OCI-LY1 (cell line): ENCODE measurements around the gene MKI67.

Source experiments
- H2AFZ ChIP-seq: fragments of 200-600 bp; sonication (generic), shearing (Covaris generic); 2 replicates; pipeline ENCODE4 v1.6.0; 2014; ENCODE audit warnings: antibody characterized with exemption, mild to moderate bottlenecking, low read length
- H3F3A ChIP-seq: fragments of 200-600 bp; sonication (generic), shearing (Covaris generic); 2 replicates; pipeline ENCODE4 v1.6.0; 2014; ENCODE audit warnings: mild to moderate bottlenecking, antibody characterized with exemption, low read length, moderate library complexity; ENCODE audit not compliant: insufficient read depth
- H3K27ac ChIP-seq: fragments of 200-600 bp; sonication (generic); 2 replicates; pipeline ENCODE4 v1.5.1; 2014; ENCODE audit warnings: low read length, mixed run types, mild to moderate bottlenecking, low read depth; ENCODE audit not compliant: poor library complexity, severe bottlenecking
- H3K27me3 ChIP-seq: fragments of 200-600 bp; sonication (generic); 2 replicates; pipeline ENCODE4 v1.6.0; 2014; ENCODE audit warnings: antibody characterized with exemption, mild to moderate bottlenecking, low read length, moderate library complexity; ENCODE audit not compliant: insufficient read depth
- H3K36me3 ChIP-seq: fragments of 200-600 bp; sonication (generic); 2 replicates; pipeline ENCODE4 v1.6.1; 2014; ENCODE audit warnings: mild to moderate bottlenecking, antibody characterized with exemption, low read length, moderate library complexity, mixed read lengths; ENCODE audit not compliant: insufficient read depth
- H3K4me1 ChIP-seq: fragments of 200-600 bp; sonication (generic); 2 replicates; pipeline ENCODE4 v1.5.1; 2014; ENCODE audit warnings: mild to moderate bottlenecking, low read length, moderate library complexity; ENCODE audit not compliant: insufficient read depth, severe bottlenecking
- H3K4me2 ChIP-seq: fragments of 200-600 bp; sonication (generic), shearing (Covaris generic); 2 replicates; pipeline ENCODE4 v1.6.1; 2014; ENCODE audit warnings: low read length
- H3K4me3 ChIP-seq: fragments of 200-600 bp; sonication (generic); 2 replicates; pipeline ENCODE4 v1.5.1; 2014; ENCODE audit warnings: low read length, low read depth, mild to moderate bottlenecking, mixed read lengths; ENCODE audit not compliant: poor library complexity, severe bottlenecking
- H3K79me2 ChIP-seq: fragments of 200-600 bp; shearing (Covaris generic); 2 replicates; pipeline ENCODE4 v1.6.1; 2016; ENCODE audit warnings: mixed run types, low read length, mixed read lengths; ENCODE audit not compliant: insufficient read depth
- H3K9ac ChIP-seq: fragments of 200-600 bp; sonication (generic), shearing (Covaris generic); 2 replicates; pipeline ENCODE4 v1.6.1; 2014; ENCODE audit warnings: mild to moderate bottlenecking, low read length, mixed read lengths
- H3K9me2 ChIP-seq: fragments of 200-600 bp; sonication (generic), shearing (Covaris generic); 2 replicates; pipeline ENCODE4 v1.6.1; 2014; ENCODE audit warnings: low read depth, mild to moderate bottlenecking, low read length, mixed read lengths
- H3K9me3 ChIP-seq: fragments of 200-600 bp; shearing (Covaris generic); 2 replicates; pipeline ENCODE4 v1.6.1; 2014; ENCODE audit warnings: low read length, mixed read lengths
- H4K20me1 ChIP-seq: fragments of 200-600 bp; sonication (generic), shearing (Covaris generic); 2 replicates; pipeline ENCODE4 v1.6.0; 2016; ENCODE audit warnings: mild to moderate bottlenecking, low read length; ENCODE audit not compliant: insufficient read depth
- CTCF ChIP-seq: fragments of 200-600 bp; sonication (generic), shearing (Covaris generic); IDR thresholded peaks from 2 replicates; pipeline ENCODE4 v1.5.1; 2017; ENCODE audit warnings: mild to moderate bottlenecking, antibody characterized with exemption, low read length, moderate library complexity, mixed read lengths
- EZH2 ChIP-seq: fragments of 200-600 bp; sonication (generic), shearing (Covaris generic); IDR thresholded peaks from 2 replicates; pipeline ENCODE4 v1.8.0; 2017; ENCODE audit warnings: borderline replicate concordance, mixed run types, mild to moderate bottlenecking, antibody characterized with exemption, low read length, moderate library complexity, mixed read lengths

Gene MKI67

GRCh38 chr10:128084364-128084763 is 41.9 kb downstream of the MKI67 start:
- no peak for TF ChIP-seq CTCF
- TF ChIP-seq EZH2: no peak
- no peak overlapping the region for H3K4me3 ChIP-seq
- H3K27me3 ChIP-seq: no peaks in the 10 kb centered on the region
- no peaks in the 10 kb centered on the region for H3F3A ChIP-seq
- H3K4me1 ChIP-seq: peaks cover 8% of the 10 kb centered on the region
- H2AFZ ChIP-seq: no peak overlapping the region
- H3K9me3 ChIP-seq: no peaks in the 10 kb centered on the region
- H3K79me2 ChIP-seq: no peaks in the 10 kb centered on the region
- H3K36me3 ChIP-seq: peaks cover 10% of the 10 kb centered on the region; the same call in 1 of the 2 replicates
- no peak overlapping the region for H3K4me2 ChIP-seq
- no peaks in the 10 kb centered on the region for H4K20me1 ChIP-seq
- no peak overlapping the region for H3K9ac ChIP-seq
- no peak overlapping the region for H3K27ac ChIP-seq
- no peaks in the 10 kb centered on the region for H3K9me2 ChIP-seq

DNA sequence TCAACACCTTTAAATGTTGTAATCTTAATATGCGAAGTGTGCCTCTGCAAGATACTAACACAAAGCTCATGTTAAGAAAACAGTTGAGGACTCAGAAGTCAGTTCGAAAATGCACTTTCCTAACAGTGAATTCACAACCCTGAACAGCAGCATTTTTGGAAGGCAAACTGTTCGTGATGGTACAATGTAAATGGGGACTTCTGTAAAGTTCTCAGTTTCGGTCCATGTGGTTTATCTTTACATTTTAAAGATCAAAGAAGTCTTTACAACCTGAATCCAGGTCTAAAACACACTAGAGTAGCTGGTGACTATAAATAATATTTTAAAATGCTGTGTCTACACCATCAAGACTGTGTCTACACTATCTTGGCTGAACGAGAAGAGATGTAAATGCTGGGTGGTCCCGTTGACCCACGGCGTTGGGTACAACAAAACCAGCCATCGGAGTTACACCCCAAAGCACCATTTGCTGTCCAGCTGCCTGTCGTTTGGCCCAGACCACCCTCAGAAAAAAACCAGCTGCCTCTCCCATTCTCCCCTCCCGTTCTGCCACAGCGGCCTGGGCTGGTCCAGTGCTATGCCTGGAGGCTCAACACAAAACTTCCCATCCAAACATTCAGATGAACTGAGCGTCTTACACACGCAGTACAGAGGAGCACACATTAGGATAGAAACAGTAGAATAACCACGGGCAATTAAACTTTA is 42.9 kb downstream of the MKI67 start:
- Histone ChIP-seq H3F3A (no peaks in the 10 kb centered on the region), H2AFZ (no peak overlapping the region), H3K79me2 (no peaks in the 10 kb centered on the region), H3K27ac (no peak overlapping the region), H3K9me3 (no peaks in the 10 kb centered on the region), H3K9ac (no peak overlapping the region), H3K36me3 (peaks cover 20% of the 10 kb centered on the region; the same call in 1 of the 2 replicates), H4K20me1 (no peaks in the 10 kb centered on the region), H3K4me1 (peaks cover 8% of the 10 kb centered on the region), H3K4me3 (no peak overlapping the region), H3K4me2 (no peak overlapping the region), H3K27me3 (no peaks in the 10 kb centered on the region), H3K9me2 (no peaks in the 10 kb centered on the region)
- TF ChIP-seq EZH2 (no peak), CTCF (no peak)

- Histone ChIP-seq H2AFZ (no peak overlapping the region), H3K9me3 (no peaks in the 10 kb centered on the region), H3K9ac (no peak overlapping the region), H3K36me3 (peaks cover 34% of the 10 kb centered on the region; the same call in 1 of the 2 replicates), H3K4me2 (no peak overlapping the region), H4K20me1 (no peaks in the 10 kb centered on the region), H3K4me3 (no peak overlapping the region), H3K27ac (no peak overlapping the region), H3K79me2 (no peaks in the 10 kb centered on the region), H3K4me1 (no peaks in the 10 kb centered on the region), H3F3A (no peaks in the 10 kb centered on the region), H3K9me2 (no peaks in the 10 kb centered on the region), H3K27me3 (no peaks in the 10 kb centered on the region)
- TF ChIP-seq EZH2 (no peak), CTCF (no peak)
Measured at GRCh38 chr10:128081720-128082119, 44.5 kb downstream of the MKI67 start.
